IPS-NIHi7 (cell line): ENCODE measurements around the gene RASSF5.

Source experiments
- DNase-seq: peaks from one replicate; pipeline ENCODE4 v3.0.0; 2012; ENCODE audit warnings: mixed read lengths; ENCODE audit errors: extremely low spot score

The RASSF5 gene, protein sequence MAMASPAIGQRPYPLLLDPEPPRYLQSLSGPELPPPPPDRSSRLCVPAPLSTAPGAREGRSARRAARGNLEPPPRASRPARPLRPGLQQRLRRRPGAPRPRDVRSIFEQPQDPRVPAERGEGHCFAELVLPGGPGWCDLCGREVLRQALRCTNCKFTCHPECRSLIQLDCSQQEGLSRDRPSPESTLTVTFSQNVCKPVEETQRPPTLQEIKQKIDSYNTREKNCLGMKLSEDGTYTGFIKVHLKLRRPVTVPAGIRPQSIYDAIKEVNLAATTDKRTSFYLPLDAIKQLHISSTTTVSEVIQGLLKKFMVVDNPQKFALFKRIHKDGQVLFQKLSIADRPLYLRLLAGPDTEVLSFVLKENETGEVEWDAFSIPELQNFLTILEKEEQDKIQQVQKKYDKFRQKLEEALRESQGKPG

DNA sequence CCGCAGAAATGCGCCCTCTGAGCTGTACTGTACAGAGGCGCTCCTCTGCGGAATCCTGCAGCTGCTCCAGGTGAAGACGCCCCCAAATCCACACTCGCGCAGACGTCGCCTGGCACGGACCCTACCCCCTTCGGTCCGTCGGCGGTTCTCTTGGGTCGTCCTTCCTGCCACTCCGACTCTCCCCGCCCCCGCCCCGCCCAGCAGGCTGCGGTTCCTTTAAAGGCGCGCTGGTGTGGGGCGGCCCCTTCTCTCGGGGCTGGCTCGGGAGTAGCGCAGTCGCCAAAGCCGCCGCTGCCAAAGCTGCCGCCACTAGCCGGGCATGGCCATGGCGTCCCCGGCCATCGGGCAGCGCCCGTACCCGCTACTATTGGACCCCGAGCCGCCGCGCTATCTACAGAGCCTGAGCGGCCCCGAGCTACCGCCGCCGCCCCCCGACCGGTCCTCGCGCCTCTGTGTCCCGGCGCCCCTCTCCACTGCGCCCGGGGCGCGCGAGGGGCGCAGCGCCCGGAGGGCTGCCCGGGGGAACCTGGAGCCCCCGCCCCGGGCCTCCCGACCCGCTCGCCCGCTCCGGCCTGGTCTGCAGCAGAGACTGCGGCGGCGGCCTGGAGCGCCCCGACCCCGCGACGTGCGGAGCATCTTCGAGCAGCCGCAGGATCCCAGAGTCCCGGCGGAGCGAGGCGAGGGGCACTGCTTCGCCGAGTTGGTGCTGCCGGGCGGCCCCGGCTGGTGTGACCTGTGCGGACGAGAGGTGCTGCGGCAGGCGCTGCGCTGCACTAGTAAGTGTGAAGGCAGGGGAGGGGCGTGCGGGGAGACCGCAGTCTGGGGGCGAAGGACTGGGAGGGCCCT is at the start of gene RASSF5:
Gene RASSF5 (plus strand): TSS at position 248 of the 846 bp plus-strand sequence. CDS start 72 bp downstream, at position 320.
- DNase-seq, result peak; percentile 83

DNA sequence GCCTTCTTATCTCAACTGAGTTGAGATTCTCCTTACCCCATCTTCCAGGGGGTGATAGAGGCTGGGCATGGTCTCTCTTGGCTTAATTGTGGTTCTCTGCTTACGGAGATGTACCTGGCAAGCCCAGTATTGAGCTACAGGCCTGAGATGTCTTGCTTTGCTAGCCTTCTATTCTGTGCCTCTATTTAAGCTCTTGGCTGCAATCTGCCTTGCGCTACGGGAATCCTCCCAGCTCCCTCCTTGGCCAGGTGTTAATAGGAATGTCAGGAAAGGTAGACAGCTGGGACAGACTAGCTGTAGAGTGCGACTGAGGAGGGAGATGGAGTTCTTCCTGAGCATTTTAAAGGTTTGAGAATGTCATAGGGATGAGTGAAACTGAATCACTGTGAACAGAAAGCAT is 47.6 kb upstream of the RASSF5 start:
- DNase-seq, result no peak

- DNase-seq, result no peak
Observed at GRCh38 chr1:206460836-206461426, 46.4 kb upstream of the RASSF5 start.

- DNase-seq, result peak; percentile 74
Observed at GRCh38 chr1:206461602-206462455, 45.5 kb upstream of the RASSF5 start.

DNA sequence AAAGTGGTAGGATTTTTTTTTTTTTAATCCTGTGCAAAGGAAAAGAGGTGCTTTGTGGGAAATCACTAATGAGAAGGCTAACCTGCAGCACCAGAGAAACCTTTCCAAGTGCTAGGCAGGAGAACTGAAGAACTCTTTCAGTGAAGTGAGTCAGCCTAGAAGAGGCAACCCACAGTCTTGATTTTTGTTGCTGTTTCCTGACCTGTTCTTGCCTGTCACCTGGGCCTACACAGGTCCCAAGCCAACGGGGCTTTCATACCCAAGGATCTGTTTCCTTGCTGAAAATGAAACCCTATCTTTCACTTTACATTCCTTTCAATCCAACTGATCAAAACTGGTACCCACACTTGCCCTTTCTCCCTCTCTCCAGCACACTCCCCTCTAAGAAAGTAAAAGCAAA is 44.2 kb upstream of the RASSF5 start:
- DNase-seq, result no peak

DNA sequence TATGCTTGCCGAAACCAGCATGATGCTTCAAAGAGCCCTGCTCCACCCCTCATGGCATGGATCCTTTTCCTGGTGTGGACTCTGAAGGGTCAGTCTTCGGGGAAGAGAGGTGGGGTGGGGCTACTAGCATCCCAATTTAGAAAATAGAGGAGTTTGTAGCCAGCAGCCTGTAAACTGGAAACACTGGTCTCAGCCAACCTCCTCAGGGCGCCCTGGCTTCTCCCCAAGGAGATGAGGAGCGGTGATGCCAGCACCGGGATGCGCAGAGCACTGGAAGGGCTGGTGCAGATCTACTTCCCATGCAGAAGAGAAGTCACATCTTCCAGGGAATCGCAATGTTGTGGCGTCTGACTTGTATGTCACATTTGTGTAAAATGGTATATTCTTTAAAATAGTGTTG is 43.4 kb upstream of the RASSF5 start:
- DNase-seq, result no peak

GRCh38 chr1:206464456-206464964 is 42.8 kb upstream of the RASSF5 start:
- no peak for DNase-seq

DNA sequence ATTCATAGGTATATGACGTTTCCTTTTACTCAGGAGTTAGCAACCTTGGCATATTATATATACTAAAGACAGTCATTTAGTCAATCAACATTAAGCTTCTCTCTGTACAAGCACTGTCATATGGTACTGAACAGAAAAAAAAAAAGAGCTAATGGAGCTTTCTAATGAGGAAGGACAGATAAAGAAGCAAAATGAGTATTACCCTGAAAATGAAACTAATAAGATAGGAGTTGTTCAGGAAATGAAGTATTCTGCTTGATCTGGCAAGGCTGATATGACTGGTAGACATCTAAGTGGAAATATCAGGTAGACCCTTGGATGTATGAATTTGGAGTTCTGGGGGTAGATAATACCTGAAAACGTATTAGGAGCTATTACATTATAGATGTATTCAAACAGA is 41.4 kb upstream of the RASSF5 start:
- DNase-seq, result no peak

GRCh38 chr1:206466840-206467649 is 40.3 kb upstream of the RASSF5 start:
- DNase-seq, result no peak

GRCh38 chr1:206467915-206468314 is 39.4 kb upstream of the RASSF5 start:
- no peak for DNase-seq

- DNase-seq, result no peak
Observed at GRCh38 chr1:206468571-206468970, 38.8 kb upstream of the RASSF5 start.

GRCh38 chr1:206469411-206469932 is 37.9 kb upstream of the RASSF5 start:
- DNase-seq, result no peak

DNA sequence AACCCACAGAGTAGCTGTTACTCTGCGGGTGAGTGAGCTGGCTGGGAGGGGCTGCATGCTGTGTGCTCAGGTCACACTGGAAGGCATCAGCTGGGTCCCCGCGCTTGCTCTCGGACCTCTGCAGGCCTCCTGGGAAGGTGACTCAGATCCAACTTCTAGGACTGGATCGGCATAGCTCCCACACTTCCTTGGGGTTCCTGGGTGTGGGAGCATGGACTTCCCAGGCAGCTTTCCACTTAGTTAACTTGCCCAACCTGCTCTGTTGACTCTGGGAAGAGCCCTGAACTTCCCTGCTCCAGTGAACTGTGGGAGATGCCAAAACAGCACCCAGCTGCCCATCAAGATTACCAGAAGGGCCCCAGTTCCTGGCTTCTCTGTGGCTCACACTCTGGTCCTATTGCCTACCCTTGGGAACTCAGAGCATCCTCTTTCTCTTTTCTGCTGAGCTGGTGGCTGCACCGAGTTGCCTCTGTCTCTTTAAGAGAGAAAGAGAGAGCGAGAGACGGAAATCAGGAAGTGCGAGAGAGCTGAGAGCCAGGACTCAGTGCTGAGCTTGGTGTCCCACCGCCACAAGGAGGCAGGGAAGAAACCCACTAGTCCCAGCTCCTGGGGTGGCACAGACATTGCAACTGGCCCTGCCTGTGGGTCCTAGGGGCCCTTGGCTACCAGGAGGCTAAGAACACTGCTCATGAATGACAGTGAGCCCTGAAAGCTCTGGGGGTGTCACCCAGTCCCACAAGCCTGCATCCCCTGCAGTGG is 37.2 kb upstream of the RASSF5 start, which contains the start of gene IKBKE:
Gene IKBKE (plus strand): TSS at position 544 of the 759 bp plus-strand sequence. CDS start 2,752 bp downstream, outside the sequence.
- peak; percentile 79 for DNase-seq

DNA sequence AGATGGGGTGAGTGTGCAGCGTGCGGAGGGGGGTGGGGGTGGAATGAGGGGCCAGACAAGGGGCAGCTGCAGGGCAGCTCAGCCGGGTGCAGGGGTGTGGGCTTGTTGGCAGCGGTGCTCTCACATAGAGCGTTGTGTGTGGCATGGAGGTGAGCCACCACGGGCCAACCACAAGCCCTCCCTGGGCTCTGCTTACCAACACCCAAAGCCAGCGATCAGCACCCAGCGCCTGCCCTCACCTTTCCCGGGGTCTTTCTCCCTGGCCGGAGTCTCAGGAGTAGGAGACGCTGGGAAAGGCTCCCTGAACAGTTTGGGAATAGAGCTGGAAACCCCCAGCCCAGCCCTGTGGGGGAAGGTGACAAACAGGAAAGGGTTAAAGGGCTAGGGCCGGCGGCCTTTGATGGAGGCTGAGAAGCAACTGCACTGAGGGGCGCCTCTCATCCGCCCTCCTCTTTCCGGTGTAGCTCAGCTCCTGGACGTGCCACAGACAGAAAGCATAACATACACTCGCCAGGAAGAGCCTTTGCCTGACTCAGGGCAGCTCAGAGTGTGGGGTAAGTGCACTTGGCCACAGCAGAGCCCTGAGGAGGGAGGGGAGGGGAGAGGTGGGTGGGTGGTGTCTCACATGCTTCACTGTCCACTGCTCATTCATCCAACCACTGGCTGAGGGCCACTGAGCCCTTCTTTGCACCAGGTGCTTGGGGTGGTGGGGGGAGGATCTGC is 36.5 kb upstream of the RASSF5 start:
- peak; percentile 73 for DNase-seq

- no peak for DNase-seq
Observed at GRCh38 chr1:206471415-206471801, 35.9 kb upstream of the RASSF5 start.

GRCh38 chr1:206472024-206472423 is 35.3 kb upstream of the RASSF5 start:
- DNase-seq, result no peak

DNA sequence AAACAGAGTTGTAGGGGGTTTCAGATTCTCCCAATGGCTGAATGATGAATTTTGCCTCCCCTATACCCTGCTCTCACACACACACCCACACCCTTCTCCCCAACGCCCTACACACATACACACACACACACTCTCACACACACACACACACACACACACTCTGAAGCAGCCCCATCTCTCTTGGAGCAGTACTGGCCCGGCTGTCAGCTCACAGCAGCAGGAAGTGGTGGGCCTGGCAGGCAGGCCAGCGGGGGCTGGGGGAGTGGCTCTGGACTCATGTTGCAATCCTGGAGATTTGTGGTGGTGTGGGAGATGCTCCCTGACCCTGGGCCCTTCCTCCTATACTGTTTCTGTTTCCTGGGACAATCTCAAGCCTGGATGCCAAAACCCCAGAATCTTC is 34.9 kb upstream of the RASSF5 start:
- DNase-seq, result peak; percentile 72

DNA sequence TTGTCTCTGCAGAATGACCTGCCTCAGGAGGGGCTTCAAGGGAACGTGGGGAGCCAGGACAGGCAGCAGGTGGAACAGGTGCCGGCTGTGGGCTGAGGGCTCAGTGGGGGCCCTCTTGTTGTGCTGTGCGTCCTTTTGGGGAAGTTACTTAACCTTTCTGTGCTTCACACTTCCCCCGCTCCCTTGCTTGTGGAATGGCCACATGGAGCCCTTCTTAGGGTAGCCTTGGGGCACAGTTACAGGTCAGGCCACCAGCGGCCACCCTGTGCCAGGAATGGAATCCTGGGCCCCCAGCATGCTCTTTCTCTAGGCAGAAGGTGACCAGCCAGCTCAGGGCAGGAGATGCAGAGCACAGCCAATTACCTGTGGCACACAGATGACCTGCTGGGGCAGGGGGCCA is 34.4 kb upstream of the RASSF5 start:
- DNase-seq, result no peak

DNA sequence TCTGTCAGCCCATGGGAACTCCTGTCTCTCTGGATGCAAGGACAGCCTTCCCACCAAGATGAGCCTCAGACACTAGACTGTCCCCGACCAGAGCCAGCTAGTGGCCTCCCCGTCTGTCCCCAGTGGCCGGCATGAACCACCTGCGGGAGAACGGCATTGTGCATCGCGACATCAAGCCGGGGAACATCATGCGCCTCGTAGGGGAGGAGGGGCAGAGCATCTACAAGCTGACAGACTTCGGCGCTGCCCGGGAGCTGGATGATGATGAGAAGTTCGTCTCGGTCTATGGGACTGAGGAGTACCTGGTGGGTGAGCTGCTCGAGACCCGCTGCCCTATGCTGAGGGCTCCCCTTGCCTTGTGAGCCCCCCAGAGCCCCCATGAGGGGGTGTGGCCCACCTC is 31.3 kb upstream of the RASSF5 start:
- no peak for DNase-seq
